Activated CD4-positive, CD25-positive, alpha-beta regulatory T cell (primary cell): ENCODE measurements around the gene XKR8.

Source experiments
- DNase-seq, 4 experiments: peaks; one replicate each; lab custom pipeline; 2025; lab: John Stamatoyannopoulos, UW

Gene XKR8

DNA sequence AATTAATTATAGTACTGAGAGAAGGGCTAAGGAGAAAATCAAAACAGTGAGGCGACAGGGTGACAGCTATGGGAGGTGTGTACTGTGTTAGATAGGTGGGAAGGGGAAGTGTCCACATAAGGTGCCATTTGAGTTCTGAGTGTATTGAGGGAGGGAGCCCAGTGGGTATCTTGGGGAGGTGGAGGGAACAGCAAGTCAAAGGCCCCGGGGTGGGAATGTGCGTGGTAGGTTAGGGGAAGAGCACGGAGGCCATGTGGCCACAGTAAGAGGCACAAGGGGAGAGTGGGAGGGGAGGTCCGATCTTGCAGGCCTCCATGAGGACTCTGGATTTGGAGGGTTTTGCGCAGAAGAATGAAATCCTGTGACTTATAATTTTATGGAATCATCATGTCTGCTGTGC is 3.0 kb upstream of the XKR8 start:
- DNase-seq: no peak

DNA sequence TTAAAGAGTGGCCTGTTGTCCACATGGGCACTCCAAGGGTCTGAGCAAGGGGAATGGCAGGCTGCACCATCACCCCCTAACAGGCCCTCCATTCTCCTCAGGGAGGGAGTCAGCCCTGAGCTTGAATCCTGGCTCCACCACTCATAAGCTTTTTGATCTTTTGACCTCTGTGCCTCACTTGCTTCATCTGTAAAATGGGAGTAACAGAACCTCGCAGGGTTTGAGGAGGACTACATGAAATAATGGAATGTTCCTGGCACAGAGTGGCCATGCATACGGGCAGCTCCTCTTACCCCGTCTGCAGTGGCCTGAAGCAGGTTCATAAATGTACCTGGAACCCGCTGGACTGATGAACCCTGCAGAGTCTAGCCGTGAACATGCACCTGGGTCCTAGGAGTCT is 2.1 kb upstream of the XKR8 start:
- no peak for DNase-seq

DNA sequence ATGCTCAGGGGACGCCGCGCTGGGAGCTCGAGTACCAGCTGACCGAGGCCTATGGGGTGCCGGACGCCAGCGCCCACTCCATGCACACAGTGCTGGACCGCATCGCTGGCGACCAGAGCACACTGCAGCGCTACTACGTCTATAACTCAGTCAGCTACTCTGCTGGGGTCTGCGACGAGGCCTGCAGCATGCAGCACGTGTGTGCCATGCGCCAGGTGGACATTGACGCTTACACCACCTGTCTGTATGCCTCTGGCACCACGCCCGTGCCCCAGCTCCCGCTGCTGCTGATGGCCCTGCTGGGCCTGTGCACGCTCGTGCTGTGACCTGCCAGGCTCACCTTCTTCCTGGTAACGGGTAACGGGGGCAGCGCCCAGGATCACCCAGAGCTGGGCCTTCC is 1.3 kb upstream of the XKR8 start:
- DNase-seq: no peak

DNA sequence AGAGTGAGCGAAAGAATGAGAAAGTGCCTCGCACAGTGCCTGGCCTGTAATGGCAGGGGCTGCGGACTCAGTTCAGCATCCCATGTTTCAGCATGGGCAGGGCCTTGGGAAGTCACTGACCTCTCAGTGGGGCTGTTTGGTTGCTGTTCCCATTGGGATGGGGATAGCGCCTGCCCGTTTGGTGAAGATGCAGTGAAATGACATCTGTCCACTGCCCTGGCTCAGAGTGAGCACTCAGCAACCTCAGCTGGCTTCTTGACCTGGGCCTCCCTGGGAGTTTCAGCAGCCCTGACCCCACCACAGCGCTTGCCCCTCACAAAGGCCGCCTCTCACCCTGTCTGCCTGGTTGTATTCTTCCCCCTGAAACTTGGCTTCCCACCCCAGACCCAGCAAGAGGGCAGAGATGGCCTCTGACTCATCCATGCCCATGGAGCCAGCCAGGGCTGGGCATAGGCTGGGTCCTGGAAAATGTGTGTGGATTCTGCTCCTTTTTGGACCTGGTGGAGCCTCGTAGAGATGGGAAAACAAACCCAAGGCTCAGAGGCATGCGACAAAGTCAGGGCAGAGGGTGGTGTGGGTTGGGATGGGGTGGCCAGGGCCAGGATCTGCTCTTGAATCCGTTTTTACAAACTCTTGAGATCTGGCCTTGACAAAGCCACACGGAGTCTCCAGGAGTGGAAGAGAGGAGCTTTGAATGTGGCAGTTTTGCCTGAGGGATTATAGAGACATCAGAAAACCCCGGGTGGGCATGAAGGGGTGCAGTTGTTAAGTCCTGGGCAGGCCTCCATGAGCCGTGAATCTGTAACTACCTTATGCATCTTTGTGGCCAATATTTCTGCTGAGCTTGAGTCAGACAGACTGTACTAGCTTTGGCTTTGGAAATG is 1.2 kb downstream of the XKR8 start:
- no peak for DNase-seq

DNA sequence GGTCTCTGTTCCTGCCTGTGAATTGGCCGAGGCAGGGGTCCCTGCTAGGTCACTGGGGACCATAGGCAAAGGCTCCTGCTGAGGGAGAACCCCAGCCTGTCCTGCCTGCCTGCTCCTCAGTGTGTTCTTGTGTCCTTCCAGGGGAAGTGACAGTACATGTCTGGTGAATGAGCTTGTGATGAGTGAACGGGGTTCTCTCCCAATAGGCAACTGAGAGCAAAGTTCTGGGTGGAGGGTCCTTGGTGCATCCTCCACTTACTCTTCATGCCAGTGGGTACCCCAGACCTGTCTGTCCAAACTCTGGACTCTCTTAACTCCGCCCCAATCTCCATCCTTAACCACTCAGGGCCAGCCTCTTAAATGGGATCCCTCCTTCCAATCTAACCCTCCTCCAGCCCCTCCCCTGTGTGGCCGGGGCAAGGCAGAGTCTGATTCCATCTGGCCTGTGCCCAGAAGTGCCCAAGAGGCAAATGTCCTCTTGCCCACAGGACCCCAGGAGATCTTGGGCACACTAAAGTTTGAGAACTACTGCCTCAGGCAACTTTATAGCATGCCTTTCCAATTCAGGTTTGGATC is 2.0 kb downstream of the XKR8 start:
- no peak for DNase-seq

DNA sequence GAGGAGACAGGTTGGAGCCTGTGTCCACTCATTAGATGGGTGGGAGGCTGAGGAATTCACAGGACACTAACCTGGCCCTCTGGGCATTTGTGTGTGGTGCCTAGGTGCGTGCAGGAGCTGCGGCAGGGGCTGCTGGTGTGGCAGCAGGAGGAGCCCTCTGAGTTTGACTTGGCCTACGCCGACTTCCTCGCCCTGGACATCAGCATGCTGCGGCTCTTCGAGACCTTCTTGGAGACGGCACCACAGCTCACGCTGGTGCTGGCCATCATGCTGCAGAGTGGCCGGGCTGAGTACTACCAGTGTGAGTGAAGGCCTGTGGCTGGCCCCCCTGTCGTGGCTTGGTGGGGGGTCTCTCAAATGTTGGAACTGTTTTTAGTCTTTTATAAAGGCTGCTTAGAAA is 3.6 kb downstream of the XKR8 start:
- DNase-seq: no peak

DNA sequence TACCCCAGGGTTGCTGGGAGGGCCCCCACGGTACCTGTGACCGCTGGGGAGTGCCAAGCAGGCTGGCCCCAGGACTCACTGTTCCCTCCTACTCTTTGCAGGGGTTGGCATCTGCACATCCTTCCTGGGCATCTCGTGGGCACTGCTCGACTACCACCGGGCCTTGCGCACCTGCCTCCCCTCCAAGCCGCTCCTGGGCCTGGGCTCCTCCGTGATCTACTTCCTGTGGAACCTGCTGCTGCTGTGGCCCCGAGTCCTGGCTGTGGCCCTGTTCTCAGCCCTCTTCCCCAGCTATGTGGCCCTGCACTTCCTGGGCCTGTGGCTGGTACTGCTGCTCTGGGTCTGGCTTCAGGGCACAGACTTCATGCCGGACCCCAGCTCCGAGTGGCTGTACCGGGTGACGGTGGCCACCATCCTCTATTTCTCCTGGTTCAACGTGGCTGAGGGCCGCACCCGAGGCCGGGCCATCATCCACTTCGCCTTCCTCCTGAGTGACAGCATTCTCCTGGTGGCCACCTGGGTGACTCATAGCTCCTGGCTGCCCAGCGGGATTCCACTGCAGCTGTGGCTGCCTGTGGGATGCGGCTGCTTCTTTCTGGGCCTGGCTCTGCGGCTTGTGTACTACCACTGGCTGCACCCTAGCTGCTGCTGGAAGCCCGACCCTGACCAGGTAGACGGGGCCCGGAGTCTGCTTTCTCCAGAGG is 6.8 kb downstream of the XKR8 start:
- DNase-seq: no peak

DNA sequence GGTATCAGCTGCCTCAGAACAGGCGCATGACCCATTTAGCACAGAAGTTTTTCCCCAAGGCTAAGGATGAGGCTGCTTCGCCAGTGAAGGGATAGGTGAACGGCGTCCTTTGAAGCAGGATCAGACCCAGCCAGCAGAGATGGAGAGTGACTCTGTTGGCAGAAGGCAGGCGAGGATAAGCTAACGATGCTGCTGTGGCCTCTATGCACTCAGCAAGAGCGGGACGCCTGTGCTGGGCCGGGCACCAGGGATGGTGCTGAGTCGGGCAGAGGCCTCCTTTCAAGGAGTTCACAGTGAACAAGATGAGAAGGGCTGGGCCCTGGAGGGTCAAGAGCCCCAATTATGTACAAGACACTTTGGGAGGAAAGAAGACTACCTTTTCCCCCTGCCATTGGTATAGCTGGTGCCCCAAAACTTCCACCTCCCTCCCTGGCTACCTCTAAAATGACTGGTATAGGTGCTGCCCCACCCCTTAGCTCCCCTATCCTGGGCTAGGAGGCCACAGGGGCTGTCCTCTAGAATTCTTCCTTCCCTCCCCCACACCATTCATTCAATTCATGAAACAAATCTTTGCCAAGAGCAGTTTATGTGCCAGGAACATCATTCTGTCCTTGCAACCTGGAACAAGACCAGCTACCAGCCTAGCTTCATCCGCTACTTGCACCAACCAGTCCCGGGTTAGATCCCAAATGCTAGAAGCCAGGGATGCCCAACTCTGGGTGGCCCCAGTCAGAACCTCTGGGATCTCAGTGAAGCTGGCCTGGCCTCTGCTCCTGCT is 7.5 kb downstream of the XKR8 start:
- no peak for DNase-seq

DNA sequence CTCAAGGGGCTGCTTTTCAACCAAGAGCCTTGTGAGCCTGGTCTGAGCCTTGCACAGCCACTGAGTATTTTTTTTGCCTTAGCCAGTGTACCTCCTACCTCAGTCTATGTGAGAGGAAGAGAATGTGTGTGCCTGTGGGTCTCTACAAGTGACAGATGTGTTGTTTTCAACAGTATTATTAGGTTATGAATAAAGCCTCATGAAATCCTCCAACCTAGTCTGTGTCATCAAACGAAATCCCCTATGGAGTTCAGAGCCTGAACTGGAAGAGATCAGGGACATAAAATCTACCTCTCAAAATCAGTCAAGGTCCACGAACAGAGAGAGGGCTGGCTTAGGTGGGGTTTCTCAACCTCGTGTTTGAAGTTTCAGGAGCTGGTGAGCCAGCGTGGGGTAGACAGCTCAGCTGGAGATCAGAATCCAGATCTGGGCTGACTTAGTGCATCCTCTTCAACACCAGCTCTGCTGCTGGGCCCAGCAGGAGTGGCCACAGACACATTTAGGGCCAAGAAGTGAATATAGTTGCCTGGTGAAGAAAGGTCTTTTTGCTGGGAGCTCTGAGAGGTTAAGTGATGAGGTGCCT is 8.2 kb downstream of the XKR8 start:
- no peak for DNase-seq

DNA sequence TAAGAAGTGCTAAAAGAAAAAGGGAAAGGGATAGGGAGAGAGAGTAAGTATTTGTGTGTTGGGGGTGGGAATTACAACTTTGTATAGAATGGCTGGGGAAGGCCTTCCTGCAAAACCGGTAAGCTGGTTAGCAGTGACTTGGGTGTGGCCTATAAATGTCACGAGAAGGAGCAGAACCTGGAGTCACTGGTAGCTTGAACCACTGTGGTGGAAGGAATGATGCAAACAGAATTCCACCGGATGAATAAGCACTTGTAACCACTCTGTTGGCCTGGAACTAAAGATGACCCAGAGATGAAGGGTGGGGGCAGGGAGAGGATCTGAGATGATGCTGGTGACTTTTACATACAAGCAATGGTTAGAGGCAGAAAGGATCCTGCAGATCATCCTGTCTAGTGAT is 8.9 kb downstream of the XKR8 start:
- DNase-seq: no peak

DNA sequence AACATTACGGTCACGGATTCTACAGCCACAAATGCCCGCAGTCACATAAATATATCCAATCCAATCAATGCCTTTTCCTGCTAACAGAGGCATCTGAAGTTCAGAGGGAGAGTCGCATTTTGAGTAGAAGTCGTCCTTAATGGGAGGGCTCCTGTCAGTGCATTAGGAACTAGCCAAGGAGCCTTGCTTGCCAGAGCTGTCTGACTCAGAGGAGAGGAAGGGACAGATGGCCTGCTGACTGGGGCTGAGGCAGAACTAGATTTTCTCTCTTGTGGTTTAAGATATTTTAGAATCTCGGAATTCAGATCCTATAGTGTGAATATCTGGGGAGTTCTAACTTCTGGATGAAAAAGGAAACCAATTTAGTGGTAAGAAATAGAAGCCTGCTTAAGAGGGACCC is 10.6 kb downstream of the XKR8 start:
- DNase-seq: no peak

DNA sequence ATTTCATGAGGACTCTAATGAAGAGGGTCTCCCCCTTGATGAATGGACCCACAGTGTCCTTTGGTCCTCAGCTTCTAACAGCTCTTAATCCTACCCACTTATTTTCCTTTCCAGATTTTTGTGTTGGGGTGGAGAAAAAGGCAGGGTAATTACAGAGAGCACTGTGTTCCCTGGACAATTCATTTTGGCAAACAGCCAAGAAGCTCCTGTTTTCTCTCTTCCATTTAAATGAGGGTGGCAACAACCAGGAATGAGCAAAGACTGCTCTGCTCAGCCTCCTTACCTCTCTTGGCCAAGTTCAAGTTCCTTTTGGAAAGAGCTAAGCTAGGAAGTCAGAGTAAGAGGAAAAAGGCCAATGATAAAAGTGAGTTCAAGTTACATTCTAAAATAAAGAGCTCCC is 11.9 kb downstream of the XKR8 start:
- no peak for DNase-seq

DNA sequence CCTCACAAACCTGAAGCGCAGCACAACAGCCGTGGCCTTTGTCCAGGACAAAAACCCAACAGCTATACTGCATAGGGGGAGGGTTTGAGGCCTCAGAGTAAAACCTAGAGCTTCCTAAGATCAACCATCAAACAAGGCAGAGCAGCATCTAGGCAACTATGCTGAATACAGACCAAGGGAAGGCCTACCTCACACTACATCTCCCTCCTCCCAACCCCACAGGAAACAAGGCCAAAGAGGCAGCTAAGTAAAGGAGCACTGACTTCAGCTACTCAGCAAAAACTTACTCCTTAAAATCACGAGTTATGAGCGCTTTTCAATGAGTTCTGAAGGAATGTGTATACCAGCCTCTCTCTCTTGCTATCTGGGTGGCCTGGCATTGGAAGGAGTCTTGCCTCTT is 12.4 kb downstream of the XKR8 start:
- DNase-seq: no peak

DNA sequence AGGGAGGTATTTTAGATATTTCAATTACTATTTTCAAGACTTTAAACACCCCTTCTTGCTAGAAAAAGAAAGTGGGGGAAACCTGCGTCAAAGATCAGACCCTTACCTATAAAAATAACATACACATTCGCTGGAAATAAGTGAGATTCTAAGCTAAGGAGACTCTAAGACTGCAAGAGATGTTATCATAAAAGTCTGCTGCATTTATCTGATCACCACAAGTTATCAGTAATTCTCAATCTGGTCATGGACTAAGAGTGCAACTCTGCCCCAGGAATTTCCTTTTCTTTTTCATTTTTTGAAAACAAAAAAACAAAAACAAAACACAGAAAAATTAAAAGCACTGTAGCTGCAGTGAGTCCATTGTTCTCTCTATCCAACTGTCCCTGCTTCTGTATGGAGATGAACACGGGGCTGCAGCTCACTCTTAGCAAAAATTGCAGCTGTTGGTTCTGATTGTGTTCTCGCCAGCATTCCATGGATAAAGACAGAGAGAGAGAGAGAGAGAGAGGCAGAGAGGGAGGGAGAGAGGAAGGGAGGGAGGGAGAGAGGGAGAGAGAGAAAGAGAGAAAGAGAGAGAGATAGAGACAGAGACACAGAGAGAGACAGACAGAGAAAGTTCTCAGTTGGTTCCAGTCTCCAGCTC is 14.1 kb downstream of the XKR8 start:
- DNase-seq: no peak

DNA sequence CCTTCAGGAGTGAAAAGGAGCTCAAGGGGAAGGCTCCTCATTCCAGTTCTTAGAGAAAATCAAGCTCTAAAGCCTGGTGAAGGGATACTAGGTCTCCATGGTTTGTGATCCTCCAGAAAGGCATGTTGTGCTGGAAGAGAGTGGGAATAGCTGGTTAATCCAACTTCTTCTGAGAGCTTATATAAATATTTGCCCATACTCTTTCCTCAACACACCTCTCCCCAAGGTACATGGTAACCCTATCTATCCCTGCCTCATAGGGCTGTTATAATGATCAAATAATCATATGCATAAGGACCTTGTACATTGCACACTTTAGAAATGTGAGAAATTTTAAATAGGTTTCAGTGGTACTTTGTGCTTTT is 14.6 kb downstream of the XKR8 start:
- DNase-seq: no peak

DNA sequence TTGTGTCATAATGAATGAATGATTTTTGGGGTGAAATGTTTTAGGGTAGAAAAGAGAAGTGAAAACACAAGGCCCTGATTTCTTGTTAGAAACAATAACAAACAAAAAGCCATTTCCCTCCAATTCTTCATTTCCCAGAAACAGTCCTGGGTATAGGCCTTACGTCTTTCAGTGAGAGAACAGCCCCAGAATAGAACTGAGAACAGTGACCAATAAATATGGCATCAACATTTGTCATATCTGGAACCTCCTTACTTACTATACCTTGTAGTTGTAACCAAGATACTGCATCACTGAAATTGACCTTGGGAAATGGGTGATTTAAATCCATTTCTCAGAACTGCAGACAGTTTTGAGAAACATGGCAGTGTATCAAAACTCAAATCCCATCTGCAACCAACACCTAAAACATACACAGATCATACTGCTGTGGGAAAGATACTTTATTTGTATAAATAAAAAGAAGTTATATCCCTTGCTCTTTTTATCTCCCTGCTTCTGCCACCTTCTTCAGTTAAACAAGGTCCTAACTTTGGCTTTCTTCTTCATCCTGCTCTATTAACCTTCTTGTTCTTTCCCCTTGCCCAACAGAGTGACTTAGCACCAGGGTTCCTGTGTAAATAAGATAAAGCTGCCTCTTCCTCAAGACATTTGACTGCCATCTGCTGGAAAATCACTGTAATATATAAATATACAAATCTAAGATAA is 19.5 kb downstream of the XKR8 start:
- no peak for DNase-seq

DNA sequence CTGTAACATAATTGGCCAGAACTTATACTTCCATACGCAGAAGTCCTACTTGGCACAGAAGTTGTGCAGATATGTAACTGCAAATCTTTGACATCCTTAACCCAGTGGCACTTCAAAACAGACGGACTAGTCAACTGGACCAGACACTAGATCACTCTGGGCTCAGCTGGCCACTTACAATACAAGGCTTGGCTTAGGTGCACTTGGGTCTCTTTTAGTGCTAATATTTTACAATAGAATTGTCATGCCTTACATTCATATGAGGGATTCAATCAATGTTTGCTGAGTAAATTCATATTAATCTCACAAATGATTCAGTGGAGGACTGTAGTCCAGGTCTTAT is 20.1 kb downstream of the XKR8 start:
- no peak for DNase-seq

DNA sequence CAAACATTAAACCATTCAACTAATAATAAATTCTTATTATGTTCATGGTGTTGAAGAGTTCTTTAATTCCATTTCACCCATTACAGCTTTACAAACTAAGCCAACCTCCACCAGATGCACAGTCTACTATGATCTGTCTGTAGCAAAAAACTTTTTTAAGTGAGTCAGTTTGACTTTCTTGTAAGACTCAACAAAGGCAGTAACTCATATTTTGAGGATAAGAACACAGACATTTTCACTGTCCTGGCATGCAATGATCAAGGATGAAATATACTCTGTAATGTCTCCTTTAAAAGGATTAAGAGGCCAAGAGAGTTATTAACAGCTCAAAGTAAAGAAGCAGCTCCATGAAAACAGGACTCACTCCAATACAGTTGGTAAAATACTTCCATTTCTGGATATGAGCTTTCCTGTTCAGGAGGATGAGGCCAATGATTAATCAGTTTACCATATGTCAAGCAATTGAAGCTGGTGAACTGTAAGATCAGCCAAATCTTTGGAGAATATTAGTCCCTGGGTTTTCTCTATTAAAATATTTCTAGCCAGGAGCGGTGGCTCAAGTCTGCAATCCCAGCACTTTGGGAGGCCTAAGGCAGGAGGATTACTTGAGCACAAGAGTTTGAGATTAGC is 20.6 kb downstream of the XKR8 start:
- no peak for DNase-seq

DNA sequence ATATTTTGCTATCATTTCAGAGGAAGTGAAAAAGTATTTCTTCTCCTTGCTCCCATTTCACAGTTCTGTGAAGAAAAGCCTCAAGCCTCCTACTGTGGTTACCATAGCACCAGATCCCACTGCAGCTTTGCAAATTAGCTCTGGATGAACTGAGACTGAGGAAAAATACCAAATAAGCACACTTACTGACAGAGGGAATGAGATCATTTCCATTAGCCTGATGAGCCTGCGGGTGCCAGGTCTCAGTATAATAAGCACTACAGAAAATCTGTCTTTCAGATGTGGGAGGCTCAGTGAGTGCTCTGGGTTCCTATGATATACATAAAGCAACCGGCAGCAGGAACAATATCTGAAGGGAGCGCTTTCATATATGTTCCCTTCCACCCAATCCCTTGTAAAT is 21.4 kb downstream of the XKR8 start:
- no peak for DNase-seq

DNA sequence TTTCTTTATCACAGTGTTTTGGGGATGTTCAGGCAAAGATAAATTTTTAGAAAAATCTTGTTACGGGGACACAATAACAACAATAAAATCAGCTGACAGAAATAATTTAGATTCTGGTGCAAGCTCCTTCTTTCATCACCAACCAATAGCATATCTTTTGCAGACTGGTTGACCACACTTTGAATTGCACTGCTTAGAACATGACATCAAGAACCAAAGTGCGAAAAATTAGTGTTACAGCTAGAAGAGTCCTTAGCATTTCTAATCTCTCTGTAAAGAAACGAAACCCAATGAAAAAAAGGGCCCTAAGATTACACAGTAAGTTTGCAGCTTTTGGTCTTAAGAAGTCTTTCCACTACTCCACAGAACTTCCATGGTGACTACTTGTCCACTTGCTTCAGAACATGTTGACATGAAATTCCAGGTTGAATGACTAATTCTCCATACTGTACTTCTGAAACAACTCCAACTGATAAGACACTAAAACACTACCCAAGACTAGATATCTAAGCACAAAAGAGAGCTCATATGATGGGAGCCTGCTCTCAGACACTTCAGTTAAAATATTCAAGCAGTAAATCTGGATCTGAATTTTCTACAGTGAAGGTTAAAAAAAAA is 31.3 kb downstream of the XKR8 start:
- no peak for DNase-seq
